ENCODE data around the gene CLEC1A.

CLEC1A gene

GRCh38 chr12:10101648-10102220 is 2.9 kb upstream of the CLEC1A start:
- DNase-seq = no peak

- DNase-seq = no peak
These were observed 2.3 kb upstream of the CLEC1A start for GRCh38 chr12:10101042-10101579.

- no peak for DNase-seq
These were observed 1.3 kb downstream of the CLEC1A start for GRCh38 chr12:10097521-10097920.

GRCh38 chr12:10095971-10096370 is 2.8 kb downstream of the CLEC1A start:
- DNase-seq = no peak

- no peak for DNase-seq
These were observed 4.0 kb downstream of the CLEC1A start for GRCh38 chr12:10094646-10095395.

GRCh38 chr12:10088955-10089900 is 9.6 kb downstream of the CLEC1A start:
- DNase-seq = no peak

- no peak for DNase-seq
These were observed 10.8 kb downstream of the CLEC1A start for GRCh38 chr12:10088031-10088430.

- DNase-seq = no peak
These were observed 12.4 kb downstream of the CLEC1A start for GRCh38 chr12:10086387-10086786.

GRCh38 chr12:10084733-10085132 is 14.1 kb downstream of the CLEC1A start:
- DNase-seq = no peak

GRCh38 chr12:10082117-10082874 is 16.5 kb downstream of the CLEC1A start:
- no peak for DNase-seq

GRCh38 chr12:10075451-10075850 is 23.3 kb downstream of the CLEC1A start:
- no peak for DNase-seq

GRCh38 chr12:10073261-10073660 is 25.5 kb downstream of the CLEC1A start:
- DNase-seq = no peak

GRCh38 chr12:10072131-10072530 is 26.7 kb downstream of the CLEC1A start:
- DNase-seq = no peak

- no peak for DNase-seq
These were observed 28.4 kb downstream of the CLEC1A start for GRCh38 chr12:10070380-10070779.

GRCh38 chr12:10069976-10070375 is 28.8 kb downstream of the CLEC1A start:
- DNase-seq = no peak

- no peak for DNase-seq
These were observed 29.7 kb downstream of the CLEC1A start for GRCh38 chr12:10069099-10069498.

- no peak for DNase-seq
These were observed 30.1 kb downstream of the CLEC1A start for GRCh38 chr12:10068644-10069043.

- no peak for DNase-seq
These were observed 30.8 kb downstream of the CLEC1A start for GRCh38 chr12:10067942-10068341.

- DNase-seq = no peak
These were observed 31.5 kb downstream of the CLEC1A start for GRCh38 chr12:10067264-10067663.

GRCh38 chr12:10065241-10065640 is 33.5 kb downstream of the CLEC1A start:
- no peak for DNase-seq

- DNase-seq = no peak
These were observed 40.4 kb downstream of the CLEC1A start for GRCh38 chr12:10058387-10058786.
